ENCODE data around the gene INTS7.

INTS7 gene

DNA sequence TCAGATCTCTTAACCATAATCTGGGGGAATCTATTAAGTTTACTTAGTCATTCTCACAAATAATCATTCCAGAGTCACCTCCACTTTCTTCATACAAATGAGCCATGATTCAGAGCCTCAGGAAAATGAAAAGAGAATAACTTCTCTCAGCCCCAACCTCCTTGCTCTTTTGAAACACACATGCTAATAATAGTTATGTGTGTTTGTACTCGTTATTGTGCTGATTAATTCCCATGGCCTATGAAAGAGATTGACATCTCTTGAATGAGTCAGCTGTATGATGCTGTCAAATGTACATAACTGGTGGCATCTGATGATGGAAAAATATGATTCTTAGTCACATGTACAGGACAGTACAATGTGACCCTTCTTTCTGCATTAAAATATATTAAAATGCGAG lies 41.7 kb upstream of the INTS7 start:
- Histone ChIP-seq H3K27me3 (ENCODE audit: insufficient read depth, low read length) (no peaks in the 10 kb centered on the region), H4K8ac (ENCODE audit: low read depth, low read length) (no peak overlapping the region), H2BK120ac (ENCODE audit: insufficient read depth, low read length, poor library complexity) (no peak overlapping the region), H3K79me2 (ENCODE audit: control insufficient read depth, insufficient read depth, low read length, poor library complexity) (no peaks in the 10 kb centered on the region), H3K4me2 (ENCODE audit: low read length) (no peak overlapping the region), H3K79me1 (ENCODE audit: low read length) (no peaks in the 10 kb centered on the region), H2AK5ac (ENCODE audit: low read length) (no peak overlapping the region), H3K18ac (ENCODE audit: low read length) (no peak overlapping the region), H3K9me3 (ENCODE audit: insufficient read depth, low read depth, low read length) (no peaks in the 10 kb centered on the region), H3K36me3 (ENCODE audit: control insufficient read depth in 1 of 2, insufficient read depth in 2 of 2, low read length in 2 of 2) (peaks cover 0 to 2% of the 10 kb centered on the region in 2 experiments), H3K9ac (ENCODE audit: low read length) (no peak overlapping the region), H3K23ac (ENCODE audit: low read length) (no peak overlapping the region), H3K4me3 (ENCODE audit: low read depth, low read length) (no peak overlapping the region), H2AFZ (ENCODE audit: insufficient read depth, low read length, poor library complexity) (no peak overlapping the region), H3K14ac (ENCODE audit: low read length) (no peak overlapping the region), H4K12ac (ENCODE audit: low read depth, low read length) (no peak overlapping the region), H3K4me1 (ENCODE audit: control insufficient read depth in 1 of 2, insufficient read depth in 2 of 2, low read length in 2 of 2) (no peaks in the 10 kb centered on the region), H3K4ac (ENCODE audit: low read depth, low read length) (no peak overlapping the region), H4K91ac (ENCODE audit: low read depth, low read length) (no peak overlapping the region), H2BK12ac (ENCODE audit: low read length) (no peak overlapping the region), H2BK5ac (ENCODE audit: low read depth, low read length, poor library complexity) (no peak overlapping the region), H3K27ac (ENCODE audit: low read depth, low read length) (no peak overlapping the region)
- WGBS (ENCODE audit: extremely low coverage, insufficient coverage, insufficient read length), result no CpG with 5 or more reads among the region's 2 CpGs
- DNase-seq, result no peak

DNA sequence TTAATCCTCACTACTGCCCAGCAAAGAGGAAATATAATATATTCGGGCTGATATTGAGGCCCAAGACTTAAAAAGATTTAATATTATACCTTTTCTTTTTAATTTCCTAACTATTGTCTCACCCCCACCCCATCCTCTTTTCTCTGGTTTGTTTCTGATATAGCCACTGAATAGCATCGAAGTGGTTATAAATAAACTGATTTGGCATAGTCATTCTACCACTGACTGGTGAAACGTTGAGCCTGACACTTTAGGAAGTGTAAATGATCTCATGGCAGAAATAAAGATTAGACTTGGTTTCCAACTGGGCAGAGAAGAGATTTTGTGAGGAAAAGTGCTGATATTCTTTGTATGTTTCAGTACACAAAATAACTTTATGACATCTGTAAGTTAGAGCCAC lies 39.5 kb upstream of the INTS7 start:
- H3K23ac ChIP-seq (ENCODE audit: low read length), result no peak overlapping the region
- no peaks in the 10 kb centered on the region for H3K27me3 ChIP-seq (ENCODE audit: insufficient read depth, low read length)
- H3K79me1 ChIP-seq (ENCODE audit: low read length), result no peaks in the 10 kb centered on the region
- H3K79me2 ChIP-seq (ENCODE audit: control insufficient read depth, insufficient read depth, low read length, poor library complexity), result no peaks in the 10 kb centered on the region
- H3K18ac ChIP-seq (ENCODE audit: low read length), result no peak overlapping the region
- H2BK5ac ChIP-seq (ENCODE audit: low read depth, low read length, poor library complexity), result no peak overlapping the region
- no peak overlapping the region for H3K4ac ChIP-seq (ENCODE audit: low read depth, low read length)
- H3K27ac ChIP-seq (ENCODE audit: low read depth, low read length), result no peak overlapping the region
- no peak overlapping the region for H2BK120ac ChIP-seq (ENCODE audit: insufficient read depth, low read length, poor library complexity)
- no peak overlapping the region for H2AFZ ChIP-seq (ENCODE audit: insufficient read depth, low read length, poor library complexity)
- H3K14ac ChIP-seq (ENCODE audit: low read length), result no peak overlapping the region
- no peak for DNase-seq
- no peak overlapping the region for H4K8ac ChIP-seq (ENCODE audit: low read depth, low read length)
- H4K91ac ChIP-seq (ENCODE audit: low read depth, low read length), result no peak overlapping the region
- no peaks in the 10 kb centered on the region for H3K4me1 ChIP-seq (ENCODE audit: control insufficient read depth in 1 of 2, insufficient read depth in 2 of 2, low read length in 2 of 2)
- WGBS (ENCODE audit: extremely low coverage, insufficient coverage, insufficient read length), result no CpG with 5 or more reads among the region's 3 CpGs
- H3K4me3 ChIP-seq (ENCODE audit: low read depth, low read length), result no peak overlapping the region
- H3K4me2 ChIP-seq (ENCODE audit: low read length), result no peak overlapping the region
- no peak overlapping the region for H2AK5ac ChIP-seq (ENCODE audit: low read length)
- no peak overlapping the region for H3K9ac ChIP-seq (ENCODE audit: low read length)
- H3K36me3 ChIP-seq (ENCODE audit: control insufficient read depth in 1 of 2, insufficient read depth in 2 of 2, low read length in 2 of 2), result peaks cover 3 to 6% of the 10 kb centered on the region in 2 experiments
- H2BK12ac ChIP-seq (ENCODE audit: low read length), result no peak overlapping the region
- no peak overlapping the region for H4K12ac ChIP-seq (ENCODE audit: low read depth, low read length)
- H3K9me3 ChIP-seq (ENCODE audit: insufficient read depth, low read depth, low read length), result no peaks in the 10 kb centered on the region

DNA sequence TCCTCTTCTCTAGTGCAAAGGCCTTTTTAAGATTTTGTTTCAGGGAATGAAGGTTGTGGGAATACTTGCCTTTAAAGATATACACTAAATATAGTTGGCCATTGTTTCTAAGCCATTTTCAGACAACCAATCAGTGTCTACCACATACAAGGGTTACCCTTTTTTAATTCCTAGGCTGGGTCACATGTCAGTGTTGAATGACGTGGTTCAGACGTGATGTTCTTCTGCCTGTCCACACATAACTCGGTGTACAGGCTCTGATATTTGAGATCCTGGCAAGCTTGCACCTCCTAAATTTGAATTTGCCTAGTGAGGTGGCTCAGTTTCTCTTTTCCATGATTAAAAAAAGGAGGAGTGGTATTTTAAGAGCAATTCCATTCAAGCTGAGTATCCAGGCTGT lies 39.0 kb upstream of the INTS7 start:
- Histone ChIP-seq H3K9me3 (ENCODE audit: insufficient read depth, low read depth, low read length) (no peaks in the 10 kb centered on the region), H2AFZ (ENCODE audit: insufficient read depth, low read length, poor library complexity) (no peak overlapping the region), H3K4me2 (ENCODE audit: low read length) (no peak overlapping the region), H4K8ac (ENCODE audit: low read depth, low read length) (no peak overlapping the region), H3K79me2 (ENCODE audit: control insufficient read depth, insufficient read depth, low read length, poor library complexity) (no peaks in the 10 kb centered on the region), H3K23ac (ENCODE audit: low read length) (no peak overlapping the region), H3K79me1 (ENCODE audit: low read length) (no peaks in the 10 kb centered on the region), H3K4me1 (ENCODE audit: control insufficient read depth in 1 of 2, insufficient read depth in 2 of 2, low read length in 2 of 2) (no peaks in the 10 kb centered on the region), H4K91ac (ENCODE audit: low read depth, low read length) (no peak overlapping the region), H4K12ac (ENCODE audit: low read depth, low read length) (no peak overlapping the region), H3K27ac (ENCODE audit: low read depth, low read length) (no peak overlapping the region), H2BK12ac (ENCODE audit: low read length) (no peak overlapping the region), H3K4me3 (ENCODE audit: low read depth, low read length) (no peak overlapping the region), H2AK5ac (ENCODE audit: low read length) (no peak overlapping the region), H2BK5ac (ENCODE audit: low read depth, low read length, poor library complexity) (no peak overlapping the region), H3K14ac (ENCODE audit: low read length) (no peak overlapping the region), H3K4ac (ENCODE audit: low read depth, low read length) (no peak overlapping the region), H3K9ac (ENCODE audit: low read length) (no peak overlapping the region), H2BK120ac (ENCODE audit: insufficient read depth, low read length, poor library complexity) (no peak overlapping the region), H3K18ac (ENCODE audit: low read length) (no peak overlapping the region), H3K36me3 (ENCODE audit: control insufficient read depth in 1 of 2, insufficient read depth in 2 of 2, low read length in 2 of 2) (peaks cover 5 to 6% of the 10 kb centered on the region in 2 experiments), H3K27me3 (ENCODE audit: insufficient read depth, low read length) (no peaks in the 10 kb centered on the region)
- no CpG with 5 or more reads among the region's 3 CpGs for WGBS (ENCODE audit: extremely low coverage, insufficient coverage, insufficient read length)
- DNase-seq, result no peak

DNA sequence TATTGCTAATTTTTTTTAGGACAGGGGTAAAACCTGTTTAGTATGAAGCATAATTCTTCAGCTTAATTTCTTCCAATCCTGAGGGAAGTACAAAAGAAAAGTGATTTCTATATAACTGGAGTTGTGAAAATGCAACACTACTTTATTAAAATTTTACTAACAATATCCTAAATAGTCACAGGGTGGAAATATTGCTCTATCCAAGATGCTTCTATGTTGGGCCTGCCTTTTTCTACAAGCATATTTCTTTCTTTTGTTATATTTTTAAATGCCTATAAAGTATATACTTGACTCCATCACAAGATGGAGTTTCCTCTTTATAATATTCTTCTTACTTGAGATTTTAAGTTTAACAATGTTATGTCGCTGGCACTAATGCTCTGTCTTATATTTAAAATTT lies 38.1 kb upstream of the INTS7 start:
- DNase-seq, result no peak
- Histone ChIP-seq H3K27me3 (ENCODE audit: insufficient read depth, low read length) (no peaks in the 10 kb centered on the region), H4K12ac (ENCODE audit: low read depth, low read length) (no peak overlapping the region), H2AK5ac (ENCODE audit: low read length) (no peak overlapping the region), H4K8ac (ENCODE audit: low read depth, low read length) (no peak overlapping the region), H3K27ac (ENCODE audit: low read depth, low read length) (no peak overlapping the region), H3K36me3 (ENCODE audit: control insufficient read depth in 1 of 2, insufficient read depth in 2 of 2, low read length in 2 of 2) (peaks cover 5 to 6% of the 10 kb centered on the region in 2 experiments), H3K9me3 (ENCODE audit: insufficient read depth, low read depth, low read length) (no peaks in the 10 kb centered on the region), H2BK12ac (ENCODE audit: low read length) (no peak overlapping the region), H3K14ac (ENCODE audit: low read length) (no peak overlapping the region), H3K4me1 (ENCODE audit: control insufficient read depth in 1 of 2, insufficient read depth in 2 of 2, low read length in 2 of 2) (no peaks in the 10 kb centered on the region), H3K79me2 (ENCODE audit: control insufficient read depth, insufficient read depth, low read length, poor library complexity) (no peaks in the 10 kb centered on the region), H3K79me1 (ENCODE audit: low read length) (no peaks in the 10 kb centered on the region), H2BK120ac (ENCODE audit: insufficient read depth, low read length, poor library complexity) (no peak overlapping the region), H3K9ac (ENCODE audit: low read length) (no peak overlapping the region), H3K23ac (ENCODE audit: low read length) (no peak overlapping the region), H4K91ac (ENCODE audit: low read depth, low read length) (no peak overlapping the region), H3K4me3 (ENCODE audit: low read depth, low read length) (no peak overlapping the region), H2BK5ac (ENCODE audit: low read depth, low read length, poor library complexity) (no peak overlapping the region), H3K4me2 (ENCODE audit: low read length) (no peak overlapping the region), H3K18ac (ENCODE audit: low read length) (no peak overlapping the region), H2AFZ (ENCODE audit: insufficient read depth, low read length, poor library complexity) (no peak overlapping the region), H3K4ac (ENCODE audit: low read depth, low read length) (no peak overlapping the region)
- WGBS (ENCODE audit: extremely low coverage, insufficient coverage, insufficient read length), result no CpG with 5 or more reads among the region's 1 CpG

Data from trophoblast cell (in vitro differentiated cells and primary cell).